IMR-90 (cell line): Measurements from ENCODE around the gene MS4A4E. TPM values are rescaled to one million over a fixed set of nuclear protein-coding genes. Genes with fewer than 3 reads are reported as not detected.

ENCODE experiments used
- ATAC-seq: fragments of 200-7000 bp; cut with Tn5 transposase; 2 replicates; pipeline ENCODE4 v1.9.1; 2020; ENCODE audit warnings: low read depth, mild to moderate bottlenecking, moderate library complexity
- BruUV-seq: library from RNA; stranded (reverse); fragments of 400-500 nt; replicated peaks from 2 replicates; lab custom pipeline; 2021; lab: Mats Ljungman, UMichigan
- CTCF ChIA-PET: fragments of 300-600 bp; formaldehyde crosslinking; extraction: SDS; loops from one replicate; lab custom pipeline; 2021; ENCODE audit warnings: antibody characterized with exemption; lab: Yijun Ruan, JAX
- POLR2A ChIA-PET: fragments of 300-600 bp; sonication (Branson Sonifier 250); formaldehyde crosslinking; loops from one replicate; lab custom pipeline; 2022; ENCODE audit warnings: antibody characterized with exemption; ENCODE audit not compliant: unreplicated experiment; lab: Charles Lee
- DNase-seq: peaks from one replicate; pipeline ENCODE4 v3.0.0; 2013
- H2AFZ ChIP-seq: replicated peaks from 2 replicates; pipeline ENCODE3; 2013; ENCODE audit warnings: low read length, mild to moderate bottlenecking; ENCODE audit not compliant: poor library complexity
- H2AK5ac ChIP-seq: 2 replicates; pipeline ENCODE4 v1.6.1; 2013; ENCODE audit warnings: low read depth, low read length, inconsistent platforms
- H2AK9ac ChIP-seq: replicated peaks from 2 replicates; pipeline ENCODE3; 2013; ENCODE audit warnings: mild to moderate bottlenecking, low read depth, low read length, moderate library complexity; ENCODE audit not compliant: poor library complexity
- H2BK120ac ChIP-seq: 2 replicates; pipeline ENCODE4 v1.6.1; 2013; ENCODE audit warnings: low read depth, low read length, inconsistent platforms
- H2BK15ac ChIP-seq: 3 replicates; pipeline ENCODE4 v1.6.1; 2013; ENCODE audit warnings: low read depth, low read length, inconsistent platforms
- H2BK20ac ChIP-seq: 2 replicates; pipeline ENCODE4 v1.6.1; 2013; ENCODE audit warnings: low read depth, mild to moderate bottlenecking, inconsistent platforms, low read length, moderate library complexity
- H2BK5ac ChIP-seq: 2 replicates; pipeline ENCODE4 v1.6.1; 2013; ENCODE audit warnings: mild to moderate bottlenecking, low read depth, low read length, inconsistent platforms; ENCODE audit not compliant: poor library complexity, severe bottlenecking
- H3K14ac ChIP-seq: replicated peaks from 2 replicates; pipeline ENCODE4 v1.6.1; 2013; ENCODE audit warnings: low read depth, low read length, inconsistent platforms
- H3K18ac ChIP-seq: 2 replicates; pipeline ENCODE4 v1.6.1; 2013; ENCODE audit warnings: low read depth, low read length, control low read depth
- H3K23ac ChIP-seq: 2 replicates; pipeline ENCODE4 v1.6.1; 2013; ENCODE audit warnings: low read depth, low read length, inconsistent platforms
- H3K27ac ChIP-seq: 2 replicates; pipeline ENCODE4 v1.5.1; 2013; ENCODE audit warnings: mild to moderate bottlenecking, control low read depth, low read length; ENCODE audit not compliant: insufficient read depth
- H3K27me3 ChIP-seq: 2 replicates; pipeline ENCODE4 v1.6.1; 2013; ENCODE audit warnings: low read length; ENCODE audit not compliant: control insufficient read depth, insufficient read depth
- H3K36me3 ChIP-seq: 2 replicates; pipeline ENCODE4 v1.6.1; 2013; ENCODE audit warnings: low read length, mixed read lengths; ENCODE audit not compliant: control insufficient read depth, insufficient read depth
- H3K4ac ChIP-seq: 2 replicates; pipeline ENCODE4 v1.6.1; 2013; ENCODE audit warnings: low read depth, low read length, inconsistent platforms
- H3K4me1 ChIP-seq: 2 replicates; pipeline ENCODE4 v1.6.1; 2013; ENCODE audit warnings: low read length, mixed read lengths; ENCODE audit not compliant: control insufficient read depth, insufficient read depth
- H3K4me2 ChIP-seq: 2 replicates; pipeline ENCODE4 v1.6.1; 2013; ENCODE audit warnings: low read depth, mild to moderate bottlenecking, control low read depth, low read length, moderate library complexity
- H3K4me3 ChIP-seq: 2 replicates; pipeline ENCODE4 v1.5.1; 2013; ENCODE audit warnings: low read depth, mild to moderate bottlenecking, control low read depth, low read length, moderate library complexity; ENCODE audit not compliant: insufficient read depth
- H3K56ac ChIP-seq: 2 replicates; pipeline ENCODE4 v1.6.1; 2013; ENCODE audit warnings: low read length, inconsistent platforms; ENCODE audit not compliant: insufficient read depth; ENCODE audit errors: extremely low read depth
- H3K79me1 ChIP-seq, 2 experiments: 2 replicates each; pipeline ENCODE4 v1.6.1; 2013; ENCODE audit warnings: low read length in 2 of 2, inconsistent platforms in 1 of 2, low read depth in 1 of 2
- H3K9ac ChIP-seq: 2 replicates; pipeline ENCODE4 v1.6.1; 2013; ENCODE audit warnings: low read depth, low read length, control low read depth
- H3K9me1 ChIP-seq: 2 replicates; pipeline ENCODE4 v1.6.1; 2013; ENCODE audit warnings: low read length, inconsistent platforms; ENCODE audit not compliant: insufficient read depth
- H3K9me3 ChIP-seq: 2 replicates; pipeline ENCODE4 v1.6.1; 2013; ENCODE audit warnings: low read length; ENCODE audit not compliant: control insufficient read depth, insufficient read depth
- H4K20me1 ChIP-seq: 2 replicates; pipeline ENCODE4 v1.6.1; 2013; ENCODE audit warnings: low read length, inconsistent platforms; ENCODE audit not compliant: insufficient read depth
- H4K5ac ChIP-seq: 2 replicates; pipeline ENCODE4 v1.6.1; 2013; ENCODE audit warnings: mild to moderate bottlenecking, low read depth, low read length, control low read depth
- H4K8ac ChIP-seq, 2 experiments: 2 replicates each; pipeline ENCODE4 v1.6.1; 2013; ENCODE audit warnings: low read depth in 2 of 2, low read length in 2 of 2, control low read depth in 1 of 2, inconsistent platforms in 1 of 2
- H4K91ac ChIP-seq: 2 replicates; pipeline ENCODE4 v1.6.1; 2013; ENCODE audit warnings: low read depth, low read length, inconsistent platforms; ENCODE audit not compliant: insufficient read depth
- BHLHE40 ChIP-seq: fragments of 150-350 bp; IDR thresholded peaks from 2 replicates; pipeline ENCODE4 v1.6.1; 2016; ENCODE audit warnings: mild to moderate bottlenecking, low read depth, low read length
- CEBPB ChIP-seq: IDR thresholded peaks from 2 replicates; pipeline ENCODE4 v1.6.1; 2012; ENCODE audit warnings: low read depth, low read length, improper control_type of control experiment
- CHD1 ChIP-seq: IDR thresholded peaks from 2 replicates; pipeline ENCODE4 v1.6.1; 2012; ENCODE audit warnings: low read depth, low read length, improper control_type of control experiment
- FOS ChIP-seq: fragments of 150-350 bp; IDR thresholded peaks from 2 replicates; pipeline ENCODE4 v1.6.1; 2016; ENCODE audit warnings: low read depth, low read length
- MAFK ChIP-seq: IDR thresholded peaks from 2 replicates; pipeline ENCODE4 v1.6.1; 2012; ENCODE audit warnings: low read depth, low read length, improper control_type of control experiment
- MAZ ChIP-seq: IDR thresholded peaks from 2 replicates; pipeline ENCODE4 v1.6.1; 2012; ENCODE audit warnings: low read depth, mild to moderate bottlenecking, low read length, improper control_type of control experiment, moderate library complexity, borderline replicate concordance
- MXI1 ChIP-seq: IDR thresholded peaks from 2 replicates; pipeline ENCODE4 v1.6.1; 2012; ENCODE audit warnings: low read depth, mild to moderate bottlenecking, low read length, moderate library complexity, borderline replicate concordance
- NFE2L2 ChIP-seq: fragments of 150-350 bp; IDR thresholded peaks from 2 replicates; pipeline ENCODE4 v1.6.1; 2016; ENCODE audit warnings: low read depth, mild to moderate bottlenecking, low read length
- RCOR1 ChIP-seq: IDR thresholded peaks from 2 replicates; pipeline ENCODE4 v1.6.1; 2012; ENCODE audit warnings: mild to moderate bottlenecking, low read length, improper control_type of control experiment; ENCODE audit not compliant: insufficient replicate concordance
- RFX5 ChIP-seq: IDR thresholded peaks from 2 replicates; pipeline ENCODE4 v1.8.0; 2012; ENCODE audit warnings: low read depth, mild to moderate bottlenecking, low read length, moderate library complexity
- SMC3 ChIP-seq: fragments of 150-350 bp; IDR thresholded peaks from 2 replicates; pipeline ENCODE4 v1.6.1; 2016; ENCODE audit warnings: low read depth, mild to moderate bottlenecking, antibody characterized with exemption, low read length, moderate library complexity
- WGBS, 2 experiments: methylation state at CpG; one replicate each; pipeline versions ENCODE4 v1.1.5 to v1.1.7; 2013; ENCODE audit warnings: missing lambda C conversion rate in 2 of 2; ENCODE audit not compliant: insufficient read length in 1 of 2; ENCODE audit errors: extremely low coverage in 2 of 2; 5-methylcytosine and 5-hydroxymethylcytosine counted together
- dilution Hi-C: fragments of 300-500 bp; cut with HindIII; formaldehyde crosslinking; loops from one replicate; pipeline ENCODE4 v1.14.3; 2018; ENCODE audit warnings: low sequenced_read_pairs; ENCODE audit not compliant: unreplicated experiment
- in situ Hi-C: fragments of 300-500 bp; cut with MboI; formaldehyde crosslinking; loops from 3 replicates; pipeline ENCODE4 v1.14.3; 2019; ENCODE audit warnings: low sequenced_read_pairs, inconsistent platforms, mixed read lengths
- intact Hi-C: fragments of 100-400 bp; cut with micrococcal nuclease; formaldehyde crosslinking; loops from 2 replicates; pipeline ENCODE4 v1.10.0; 2022
- polyA plus RNA-seq, 3 experiments: library from polyadenylated mRNA; depleted of rRNA; stranded (reverse); fragments of >200 nt; gene quantifications; 2 replicates each; pipeline ENCODE4 v1.2.3, GENCODE V29; 2012; ENCODE audit warnings: low replicate concordance in 1 of 3
- total RNA-seq: library from RNA; depleted of rRNA; stranded (reverse); fragments of >200 nt; gene quantifications from 2 replicates; pipeline ENCODE4 v1.2.3, GENCODE V29; 2012

The MS4A4E gene
- total and polyA plus RNA-seq, 2 of the 4 experiments (the other 2 are of a cell fraction) = not detected

GRCh38 chr11:60208951-60209350 is 34.0 kb downstream of the MS4A4E start:
- no peak overlapping the region for H3K9ac ChIP-seq
- H3K27ac ChIP-seq = no peak overlapping the region
- H3K56ac ChIP-seq = no peak overlapping the region
- no peaks in the 10 kb centered on the region for H3K9me1 ChIP-seq
- no peak overlapping the region for H2AK5ac ChIP-seq
- no peaks in the 10 kb centered on the region for H4K20me1 ChIP-seq
- no peak overlapping the region for H3K4me3 ChIP-seq
- no peak overlapping the region for H3K4ac ChIP-seq
- no peak overlapping the region for H3K18ac ChIP-seq
- DNase-seq (no peak), ATAC-seq (no peak)
- no peaks in the 10 kb centered on the region for H3K4me1 ChIP-seq
- no peak overlapping the region for H4K91ac ChIP-seq
- no peak overlapping the region for H2BK20ac ChIP-seq
- no peaks in the 10 kb centered on the region for H3K36me3 ChIP-seq
- no peak overlapping the region for H4K8ac ChIP-seq
- no TSS peak for BruUV-seq
- POLR2A ChIA-PET = no interaction called here
- H3K23ac ChIP-seq = no peak overlapping the region
- no peak overlapping the region for H3K14ac ChIP-seq
- H3K4me2 ChIP-seq = no peak overlapping the region
- intact Hi-C loops = no loop called here
- dilution Hi-C loops = no loop called here
- no peaks in the 10 kb centered on the region for H3K9me3 ChIP-seq
- no peaks in the 10 kb centered on the region for H3K79me1 ChIP-seq
- H3K27me3 ChIP-seq = no peaks in the 10 kb centered on the region
- H2BK15ac ChIP-seq = no peak overlapping the region
- no peak overlapping the region for H4K5ac ChIP-seq
- CTCF ChIA-PET = no interaction called here
- no peak overlapping the region for H2AFZ ChIP-seq
- TF ChIP-seq MAZ (no peak), NFE2L2 (no peak), BHLHE40 (no peak), CHD1 (no peak), SMC3 (no peak), RCOR1 (no peak), MAFK (no peak), CEBPB (no peak), RFX5 (no peak), FOS (no peak), MXI1 (no peak)
- no peak overlapping the region for H2AK9ac ChIP-seq
- H2BK120ac ChIP-seq = no peak overlapping the region
- in situ Hi-C loops = no loop called here
- WGBS, 2 experiments = no CpG with 5 or more reads among the region's 1 CpG
- H2BK5ac ChIP-seq = no peak overlapping the region
